Keratinocyte (primary cell): Measurements from ENCODE around the gene RIPK1. TPM values are rescaled to one million over a fixed set of nuclear protein-coding genes. Genes with fewer than 3 reads are reported as not detected.

ENCODE experiments used
- DNase-seq: peaks from one replicate; pipeline ENCODE4 v3.0.0-alpha.2; 2011; ENCODE audit warnings: low read depth, missing footprints, low spot score
- FAIRE-seq: peaks from 2 replicates; lab custom pipeline; 2011; peaks lifted over from hg19 to GRCh38; lab: Jason Lieb, UNC
- H2AFZ ChIP-seq: 2 replicates; pipeline ENCODE4 v1.6.0; 2012; ENCODE audit warnings: low read length, control low read depth, inconsistent platforms; ENCODE audit not compliant: control insufficient read depth
- H3K27ac ChIP-seq: 2 replicates; pipeline ENCODE4 v1.5.1; 2011; ENCODE audit warnings: low read length; ENCODE audit not compliant: control insufficient read depth, insufficient read depth
- H3K27me3 ChIP-seq: 3 replicates; pipeline ENCODE4 v1.6.0; 2011; ENCODE audit warnings: low read length; ENCODE audit not compliant: control insufficient read depth, insufficient read depth; ENCODE audit errors: extremely low read depth
- H3K36me3 ChIP-seq, 2 experiments: 2 replicates in 1 of 2; 3 replicates in 1 of 2; pipeline ENCODE4 v1.5.1; 2011; ENCODE audit warnings: low read length in 2 of 2, mild to moderate bottlenecking in 1 of 2; ENCODE audit not compliant: control insufficient read depth in 2 of 2, insufficient read depth in 2 of 2; ENCODE audit errors: extremely low read depth in 1 of 2
- H3K4me1 ChIP-seq: 3 replicates; pipeline ENCODE4 v1.5.1; 2011; ENCODE audit warnings: low read length; ENCODE audit not compliant: control insufficient read depth, insufficient read depth; ENCODE audit errors: extremely low read depth
- H3K4me2 ChIP-seq: 3 replicates; pipeline ENCODE4 v1.6.0; 2011; ENCODE audit warnings: low read depth, low read length; ENCODE audit not compliant: control insufficient read depth, insufficient read depth; ENCODE audit errors: extremely low read depth
- H3K4me3 ChIP-seq, 3 experiments: fragments of 200-600 bp in 1 of 3; sonication (generic) in 1 of 3; 2 replicates in 2 of 3; 3 replicates in 1 of 3; pipeline ENCODE4 v1.5.1; 2011 to 2016; ENCODE audit warnings: low read length in 3 of 3, mild to moderate bottlenecking in 3 of 3, control low read depth in 2 of 3, inconsistent platforms in 1 of 3, low read depth in 1 of 3, mixed read lengths in 1 of 3, mixed run types in 1 of 3, moderate library complexity in 1 of 3; ENCODE audit not compliant: control insufficient read depth in 2 of 3, insufficient read depth in 2 of 3; ENCODE audit errors: extremely low read depth in 1 of 3
- H3K79me2 ChIP-seq: 2 replicates; pipeline ENCODE4 v1.6.0; 2012; ENCODE audit warnings: low read length; ENCODE audit not compliant: control insufficient read depth, insufficient read depth
- H3K9ac ChIP-seq: 3 replicates; pipeline ENCODE4 v1.6.0; 2011; ENCODE audit warnings: low read length; ENCODE audit not compliant: control insufficient read depth, insufficient read depth; ENCODE audit errors: extremely low read depth
- H3K9me1 ChIP-seq: 3 replicates; pipeline ENCODE4 v1.6.0; 2011; ENCODE audit warnings: low read length; ENCODE audit not compliant: control insufficient read depth, insufficient read depth; ENCODE audit errors: extremely low read depth
- H3K9me3 ChIP-seq: 2 replicates; pipeline ENCODE4 v1.5.1; 2012; ENCODE audit warnings: low read depth, low read length; ENCODE audit not compliant: control insufficient read depth
- H4K20me1 ChIP-seq: 3 replicates; pipeline ENCODE4 v1.6.0; 2011; ENCODE audit warnings: low read length; ENCODE audit not compliant: control insufficient read depth, insufficient read depth; ENCODE audit errors: extremely low read depth
- CTCF ChIP-seq, 3 experiments: IDR thresholded peaks in 1 of 3; conservative IDR thresholded peaks in 1 of 3; optimal IDR thresholded peaks in 1 of 3; 2 replicates in 2 of 3; 3 replicates in 1 of 3; pipeline versions ENCODE3 to v1.5.1; 2011; ENCODE audit warnings: low read length in 3 of 3, mild to moderate bottlenecking in 3 of 3, moderate library complexity in 2 of 3, control low read depth in 1 of 3, inconsistent platforms in 1 of 3; ENCODE audit not compliant: insufficient read depth in 2 of 3; ENCODE audit errors: extremely low read depth in 1 of 3
- EZH2 ChIP-seq: IDR thresholded peaks from one replicate; pipeline ENCODE4 v1.6.1; 2012; ENCODE audit warnings: inconsistent platforms, mild to moderate bottlenecking, low read length, moderate library complexity
- dilution Hi-C: fragments of 300-500 bp; cut with MboI; formaldehyde crosslinking; loops from one replicate; pipeline ENCODE4 v1.7.0; 2020; ENCODE audit warnings: low sequenced_read_pairs; ENCODE audit not compliant: extremely low pct_ligation_motif_present
- polyA plus RNA-seq, 5 experiments: library from polyadenylated mRNA; depleted of rRNA in 3 of 5; stranded (reverse) in 3 of 5; stranded (forward) in 1 of 5; unstranded in 1 of 5; fragments of >200 nt; gene quantifications; 1 replicate in 1 of 5; 2 replicates in 3 of 5; 3 replicates in 1 of 5; pipeline versions ENCODE4 v1.2.1 to v1.2.3, GENCODE V29; 2011 to 2012; ENCODE audit warnings: missing spikeins in 2 of 5, low read depth in 1 of 5, low replicate concordance in 1 of 5

The RIPK1 gene
- polyA plus RNA-seq, 1 donor (not counting 4 experiments of a cell fraction or from before 2014, with no cell fraction given) = 13.8 TPM

GRCh38 chr6:3102875-3103274, 34.6 kb downstream of the RIPK1 start:
- Histone ChIP-seq H3K4me1 (no peaks in the 10 kb centered on the region), H3K27me3 (no peaks in the 10 kb centered on the region), H3K36me3 (peaks cover 3 to 15% of the 10 kb centered on the region in 2 experiments), H4K20me1 (no peaks in the 10 kb centered on the region), H2AFZ (no peak overlapping the region), H3K27ac (no peak overlapping the region), H3K9me1 (no peaks in the 10 kb centered on the region), H3K79me2 (no peaks in the 10 kb centered on the region), H3K4me2 (no peak overlapping the region), H3K4me3 (no peak overlapping the region), H3K9me3 (no peaks in the 10 kb centered on the region), H3K9ac (no peak overlapping the region)
- DNase-seq = no peak
- no peak for FAIRE-seq
- TF ChIP-seq EZH2 = no peak
- no peak for TF ChIP-seq CTCF (optimal IDR thresholded peaks at IDR 0.05 in 1 of 3, IDR thresholded peaks at IDR 0.05 in 1 of 3, conservative IDR thresholded peaks at IDR 0.05 in 1 of 3; ENCODE audit: extremely low read depth in 1 of 3, insufficient read depth in 2 of 3, low read length in 3 of 3)
- dilution Hi-C loops = no loop called here

- TF ChIP-seq EZH2 (no peak), CTCF (optimal IDR thresholded peaks at IDR 0.05 in 1 of 3, IDR thresholded peaks at IDR 0.05 in 1 of 3, conservative IDR thresholded peaks at IDR 0.05 in 1 of 3; ENCODE audit: extremely low read depth in 1 of 3, insufficient read depth in 2 of 3, low read length in 3 of 3) (no peak)
- H3K4me2 ChIP-seq = no peak overlapping the region
- H3K27ac ChIP-seq = no peak overlapping the region
- H3K9ac ChIP-seq = no peak overlapping the region
- H2AFZ ChIP-seq = no peak overlapping the region
- DNase-seq (no peak), FAIRE-seq (no peak)
- H3K9me1 ChIP-seq = no peaks in the 10 kb centered on the region
- peaks cover 22 to 28% of the 10 kb centered on the region in 2 experiments for H3K36me3 ChIP-seq
- H3K4me3 ChIP-seq = no peak overlapping the region
- H3K4me1 ChIP-seq = peaks cover 8% of the 10 kb centered on the region
- dilution Hi-C loops = no loop called here
- no peaks in the 10 kb centered on the region for H3K79me2 ChIP-seq
- H3K9me3 ChIP-seq = no peaks in the 10 kb centered on the region
- H4K20me1 ChIP-seq = no peaks in the 10 kb centered on the region
- H3K27me3 ChIP-seq = no peaks in the 10 kb centered on the region
These were observed 40.6 kb downstream of the RIPK1 start for GRCh38 chr6:3108746-3109414.
